Kidney tubule cell (primary cell): ENCODE results near the gene NR1D2.
A peak's percentile ranks its signal among the peaks of the same experiment; 100 is the strongest.

ENCODE experiments used
- DNase-seq: peaks from one replicate; pipeline ENCODE4 v3.0.0-alpha.2; 2018; ENCODE audit warnings: low spot score

Gene NR1D2

DNA sequence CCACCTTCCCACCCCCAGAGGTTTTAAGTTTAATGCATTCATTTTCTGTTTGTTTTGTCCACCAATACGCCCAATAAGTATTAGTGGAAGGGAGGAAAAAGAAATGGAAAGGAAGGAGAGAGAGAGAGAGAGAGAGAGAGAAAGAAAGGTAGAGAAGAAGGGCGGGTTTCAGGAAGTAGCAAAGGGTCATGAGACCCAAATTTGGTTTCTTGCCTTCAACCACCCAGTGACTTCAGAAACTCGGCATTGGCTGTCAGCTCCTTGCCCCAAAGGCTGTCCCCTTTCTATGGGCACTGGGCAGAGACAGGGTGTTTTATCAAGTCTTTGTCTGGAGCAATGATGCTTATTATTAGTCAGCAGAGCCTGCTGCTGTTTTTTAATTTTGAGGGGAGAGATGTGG lies 13.5 kb upstream of the NR1D2 start:
- DNase-seq: no peak

GRCh38 chr3:23932571-23932970 lies 12.5 kb upstream of the NR1D2 start:
- DNase-seq: no peak

- no peak for DNase-seq
Measured at GRCh38 chr3:23934253-23934652, 10.8 kb upstream of the NR1D2 start.

DNA sequence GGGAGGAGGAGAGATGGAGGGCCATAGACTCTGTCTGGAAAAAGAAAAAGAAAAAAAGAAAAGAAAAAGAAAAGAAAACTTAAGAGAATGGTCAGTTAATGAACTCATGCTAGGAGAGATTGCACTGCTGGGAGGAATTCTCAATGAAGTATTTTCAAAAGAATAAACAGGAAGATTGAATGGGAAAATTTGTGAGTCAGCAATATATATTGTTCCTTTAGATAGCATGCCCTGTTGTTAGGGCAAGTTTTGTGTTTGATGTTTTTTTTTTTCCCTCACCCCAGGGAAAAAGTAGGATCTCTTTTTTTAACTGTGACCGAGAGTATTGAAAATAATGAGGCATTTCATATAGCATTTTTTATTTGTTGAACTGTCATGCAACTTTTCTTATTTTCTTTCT lies 7.8 kb upstream of the NR1D2 start:
- no peak for DNase-seq

- DNase-seq: no peak
Measured at GRCh38 chr3:23938688-23939087, 6.4 kb upstream of the NR1D2 start.

DNA sequence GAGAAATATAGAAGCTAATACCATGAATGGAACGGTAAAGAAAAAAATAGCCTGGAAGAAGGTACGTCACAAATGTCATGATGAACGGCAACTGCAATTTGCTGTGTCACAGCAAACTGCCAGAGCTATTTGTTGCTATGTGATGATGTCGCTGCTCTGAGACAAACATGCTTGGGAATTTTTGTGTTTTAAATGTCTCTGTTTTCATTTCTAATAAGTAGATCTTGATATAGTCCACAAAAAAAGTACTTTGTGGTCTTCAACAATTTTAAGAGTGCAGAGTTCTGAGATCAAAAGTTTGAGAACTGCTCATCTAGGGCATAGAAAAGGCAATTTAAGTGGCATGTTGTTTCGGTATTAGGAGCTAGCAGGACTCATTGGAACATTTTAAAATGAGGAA lies 4.3 kb upstream of the NR1D2 start:
- no peak for DNase-seq

GRCh38 chr3:23941440-23941839 lies 3.6 kb upstream of the NR1D2 start:
- DNase-seq: no peak

DNA sequence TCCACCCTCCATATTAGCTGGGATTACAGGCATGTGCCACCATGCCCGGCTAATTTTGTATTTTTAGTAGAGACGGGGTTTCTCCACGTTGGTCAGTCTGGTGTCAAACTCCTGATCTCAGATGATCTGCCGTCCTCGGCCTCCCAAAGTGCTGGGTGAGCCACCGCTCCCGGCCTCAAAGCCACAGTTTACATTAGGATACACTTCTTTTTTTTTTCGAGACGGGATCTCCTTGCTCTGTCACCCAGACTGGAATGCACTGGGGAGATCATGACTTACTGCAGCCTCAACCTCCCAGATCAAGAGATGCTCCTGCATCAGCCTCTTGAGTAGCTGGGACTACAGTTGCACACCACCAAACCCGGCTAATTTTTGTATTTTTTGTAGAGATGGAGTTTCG lies 2.5 kb upstream of the NR1D2 start:
- no peak for DNase-seq

GRCh38 chr3:23944007-23944783 lies 891 bp upstream of the NR1D2 start:
- DNase-seq: no peak

- DNase-seq: no peak
Measured at GRCh38 chr3:23945663-23945912, 502 bp downstream of the NR1D2 start.

DNA sequence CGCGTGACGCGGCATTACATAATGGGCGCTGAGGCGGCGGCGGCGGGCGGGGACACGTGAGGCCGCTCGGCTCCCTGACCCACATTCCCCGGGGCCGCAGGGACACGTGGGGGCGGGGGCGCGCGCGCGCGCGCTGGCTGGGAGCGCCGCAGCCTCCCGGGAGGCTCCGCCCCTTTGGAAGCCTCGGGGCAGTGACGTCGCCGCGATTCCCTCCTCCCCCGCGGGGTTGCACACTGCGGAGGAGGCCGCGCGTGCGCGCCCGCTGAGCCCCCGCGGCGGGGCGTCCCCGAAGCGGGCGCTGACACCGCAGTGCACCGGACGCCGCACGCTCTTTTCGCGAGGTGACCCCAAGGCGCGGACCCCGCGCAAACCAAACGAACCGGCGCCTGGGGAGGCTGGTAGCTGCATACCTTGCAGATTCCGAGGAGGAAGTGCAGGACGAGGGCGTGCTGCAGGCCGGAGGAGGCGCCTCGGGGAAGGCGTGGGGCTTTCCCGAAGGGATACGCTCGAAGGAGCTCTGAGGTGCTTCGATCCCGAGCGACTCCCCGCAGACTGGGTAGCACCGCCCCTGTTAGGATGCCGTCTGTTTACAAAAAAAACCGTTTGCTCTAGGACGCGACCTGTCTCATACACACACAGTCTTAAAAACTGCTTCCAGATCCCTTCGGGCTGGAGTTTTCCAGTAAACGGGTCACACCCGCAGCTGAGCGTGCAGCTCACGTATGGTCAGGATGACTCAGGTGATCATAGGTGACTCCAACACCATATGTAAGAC lies 1.0 kb downstream of the NR1D2 start:
- peak; percentile 97 for DNase-seq

DNA sequence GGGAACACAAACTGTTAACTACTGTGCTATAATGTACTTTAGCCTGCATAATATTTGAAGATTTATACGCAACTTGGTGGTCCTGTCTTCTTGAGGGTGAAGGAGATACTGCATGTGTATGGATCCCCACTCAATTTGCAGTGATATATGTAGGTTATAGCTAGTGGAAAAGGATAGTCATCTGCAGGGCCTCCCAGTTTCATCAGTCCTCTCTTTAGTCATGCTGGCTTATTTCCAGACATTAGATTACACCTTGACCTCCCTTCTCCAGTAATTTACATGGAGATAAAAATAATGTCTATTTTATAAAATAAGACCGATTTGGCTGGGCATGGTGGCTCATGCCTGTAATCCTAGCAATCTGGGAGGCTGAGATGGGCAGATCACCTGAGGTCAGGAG lies 3.7 kb downstream of the NR1D2 start:
- peak; percentile 34 for DNase-seq

GRCh38 chr3:23949784-23950183 lies 4.7 kb downstream of the NR1D2 start:
- no peak for DNase-seq

GRCh38 chr3:23950293-23950692 lies 5.2 kb downstream of the NR1D2 start:
- DNase-seq: peak; percentile 38

GRCh38 chr3:23952646-23953045 lies 7.6 kb downstream of the NR1D2 start:
- no peak for DNase-seq

DNA sequence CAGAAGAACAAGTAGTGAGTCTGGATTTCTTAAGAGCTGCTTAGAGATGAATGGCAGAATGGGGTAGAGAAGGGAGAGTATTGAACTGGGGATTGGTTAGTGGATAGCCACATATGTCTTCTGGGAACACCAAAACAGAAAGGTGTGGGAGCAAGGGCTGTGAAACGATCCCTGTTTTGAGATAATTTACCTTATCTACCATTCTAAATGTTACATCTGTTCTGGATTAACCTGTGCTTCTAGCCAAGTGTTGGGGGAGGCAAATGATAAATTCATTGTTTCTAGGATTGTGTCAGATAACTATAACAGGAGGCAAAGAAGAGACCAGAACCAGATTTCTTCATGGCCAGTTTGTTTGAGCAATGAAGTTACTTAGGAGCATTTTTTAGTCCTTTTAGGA lies 8.4 kb downstream of the NR1D2 start:
- DNase-seq: no peak

DNA sequence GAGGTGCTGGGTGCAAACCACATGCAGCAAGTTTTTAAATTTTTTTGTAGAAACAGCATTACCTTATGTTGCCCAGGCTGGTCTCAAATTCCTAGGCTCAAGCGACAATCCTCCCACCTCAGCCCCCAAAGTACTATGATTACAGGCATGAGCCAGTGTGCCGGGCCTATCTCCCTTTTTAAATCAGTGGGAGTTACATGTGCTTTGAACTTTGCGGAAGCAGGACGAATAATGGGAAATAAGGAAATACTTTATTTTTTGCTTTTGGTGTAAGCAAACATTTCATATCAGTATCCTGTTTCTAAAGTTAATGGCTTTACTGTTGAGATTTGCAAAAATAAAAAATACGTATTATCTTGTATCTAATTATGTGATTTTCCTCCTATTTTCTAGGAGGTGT lies 9.1 kb downstream of the NR1D2 start:
- DNase-seq: no peak

DNA sequence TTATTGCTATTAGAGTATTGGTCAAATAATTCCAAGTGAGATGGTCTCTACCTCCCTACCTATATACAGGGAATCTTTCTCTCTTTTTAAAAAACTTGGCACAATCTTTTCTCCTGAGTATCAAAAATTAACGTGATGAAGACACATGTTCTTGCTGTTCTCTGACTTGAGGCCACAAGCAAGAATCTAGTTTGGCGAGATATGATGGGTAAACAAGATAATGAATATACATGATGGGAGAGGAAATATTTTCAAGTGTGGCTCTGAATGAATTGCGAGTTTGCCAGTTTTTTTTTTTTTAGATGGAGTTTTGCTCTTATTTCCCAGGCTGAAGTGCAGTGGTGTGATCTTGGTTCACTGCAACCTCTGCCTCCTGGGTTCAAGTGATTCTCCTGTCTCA lies 11.6 kb downstream of the NR1D2 start:
- DNase-seq: no peak

DNA sequence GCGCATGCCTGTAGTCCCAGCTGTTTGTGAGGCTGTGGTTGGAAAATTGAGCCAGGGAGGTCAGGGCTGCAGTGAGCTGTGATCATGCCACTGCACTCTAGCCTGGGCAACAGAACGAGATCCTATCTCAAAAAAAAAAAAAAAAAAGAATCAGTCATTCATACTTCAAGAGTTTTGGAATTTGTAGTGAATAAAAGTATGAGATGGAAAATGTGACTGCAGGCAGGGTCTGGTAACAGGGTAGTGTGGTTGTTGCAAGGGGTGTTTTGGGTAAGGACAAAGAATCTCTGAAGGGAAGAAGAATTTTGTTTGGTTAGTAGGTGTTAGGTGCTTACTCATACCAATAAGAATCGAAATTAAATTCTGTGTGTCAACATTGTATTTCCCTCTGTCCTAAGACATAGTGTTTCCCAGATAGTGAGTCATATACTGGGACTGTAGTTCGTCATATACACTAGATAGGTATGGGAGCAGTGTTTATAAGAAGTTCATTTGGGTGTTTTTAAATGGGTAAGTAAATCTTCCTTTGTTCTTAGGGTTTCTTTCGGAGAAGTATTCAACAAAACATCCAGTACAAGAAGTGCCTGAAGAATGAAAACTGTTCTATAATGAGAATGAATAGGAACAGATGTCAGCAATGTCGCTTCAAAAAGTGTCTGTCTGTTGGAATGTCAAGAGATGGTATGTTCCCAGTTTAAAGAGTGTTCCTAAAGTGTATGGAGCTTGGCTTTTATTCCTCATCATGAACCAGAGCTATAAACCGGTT lies 14.2 kb downstream of the NR1D2 start:
- peak; percentile 87 for DNase-seq

DNA sequence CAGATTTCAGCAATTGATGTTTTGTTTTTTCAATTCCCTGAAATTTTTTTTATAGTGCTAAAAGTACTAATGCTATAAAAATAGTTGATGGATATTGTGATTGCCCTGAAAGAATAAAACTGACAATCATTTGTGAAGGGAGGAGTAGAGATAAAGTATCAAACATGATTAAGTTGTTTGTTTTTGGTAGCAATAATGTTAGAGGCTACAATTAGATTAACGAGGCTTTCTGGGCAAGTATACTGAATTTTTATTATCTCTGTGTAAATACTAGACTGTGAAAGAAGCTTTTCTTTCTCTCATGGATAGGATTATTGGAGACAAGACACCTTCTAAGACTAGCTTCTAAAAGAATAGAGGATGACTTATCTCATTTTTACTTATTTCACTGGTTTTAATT lies 15.6 kb downstream of the NR1D2 start:
- no peak for DNase-seq

DNA sequence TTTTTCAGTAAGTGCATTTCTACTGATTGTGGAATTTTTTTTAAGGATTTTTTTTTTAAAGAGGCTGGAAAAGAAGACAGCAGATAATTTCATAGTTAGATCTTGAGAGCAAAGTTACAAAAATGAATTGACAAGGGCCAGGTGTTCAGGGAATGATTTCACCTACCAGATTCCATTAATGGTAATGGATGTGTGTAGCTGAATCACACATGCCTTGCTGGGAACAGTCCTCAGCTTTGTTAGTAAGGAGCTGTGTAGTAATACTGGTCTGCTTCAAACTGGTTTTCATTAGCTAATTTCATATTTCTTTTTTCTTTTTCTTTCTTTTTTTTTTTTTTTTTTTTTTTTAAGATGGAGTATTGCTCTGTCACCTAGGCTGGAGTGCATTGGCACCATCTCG lies 16.0 kb downstream of the NR1D2 start:
- peak; percentile 59 for DNase-seq

GRCh38 chr3:23961913-23962312 lies 16.8 kb downstream of the NR1D2 start:
- DNase-seq: no peak

DNA sequence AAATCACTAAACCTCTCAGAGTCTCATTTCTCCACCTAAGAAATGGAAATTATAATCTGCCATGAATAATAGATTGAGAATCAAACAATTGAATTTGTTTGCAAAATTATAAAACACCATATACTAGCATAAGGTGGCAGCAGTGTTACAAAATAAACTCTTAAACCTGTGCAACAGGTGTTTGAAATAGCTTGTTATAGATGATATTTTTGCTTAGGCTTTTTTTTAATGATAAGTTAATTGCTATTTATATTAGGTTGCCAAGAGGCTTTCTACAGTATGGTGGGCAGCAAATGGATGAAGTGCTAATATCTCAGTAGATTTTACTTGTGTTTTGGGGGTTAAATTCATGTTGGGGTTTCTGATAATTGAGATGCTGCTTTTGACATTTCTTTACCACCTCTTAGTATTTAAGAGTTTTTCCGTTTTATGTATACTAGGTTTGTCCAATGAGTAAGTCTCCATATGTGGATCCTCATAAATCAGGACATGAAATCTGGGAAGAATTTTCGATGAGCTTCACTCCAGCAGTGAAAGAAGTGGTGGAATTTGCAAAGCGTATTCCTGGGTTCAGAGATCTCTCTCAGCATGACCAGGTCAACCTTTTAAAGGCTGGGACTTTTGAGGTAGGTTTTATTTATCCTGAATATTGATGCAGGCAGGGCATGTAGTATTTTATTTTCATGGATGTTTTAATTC lies 19.6 kb downstream of the NR1D2 start:
- DNase-seq: no peak
